Stimulated activated CD8-positive, alpha-beta memory T cell treated with anti-CD3 and anti-CD28 coated beads, Interleukin-4, amount 100 ng/mL, for 4 hours (primary cell): ENCODE results near the gene ZNF684.
A peak's percentile ranks its signal among the peaks of the same experiment; 100 is the strongest.
"Not testable (repeated sequence)": the region's sequence is repeated elsewhere in the genome, so short reads cannot be mapped to it uniquely, and the experiment has no call there.

ENCODE experiments used
- DNase-seq, 2 donors: peaks; one replicate each; pipeline ENCODE4 v3.0.0-alpha.2; 2020; ENCODE audit warnings: low read depth in 2 of 2, low spot score in 1 of 2

ZNF684 gene

DNA sequence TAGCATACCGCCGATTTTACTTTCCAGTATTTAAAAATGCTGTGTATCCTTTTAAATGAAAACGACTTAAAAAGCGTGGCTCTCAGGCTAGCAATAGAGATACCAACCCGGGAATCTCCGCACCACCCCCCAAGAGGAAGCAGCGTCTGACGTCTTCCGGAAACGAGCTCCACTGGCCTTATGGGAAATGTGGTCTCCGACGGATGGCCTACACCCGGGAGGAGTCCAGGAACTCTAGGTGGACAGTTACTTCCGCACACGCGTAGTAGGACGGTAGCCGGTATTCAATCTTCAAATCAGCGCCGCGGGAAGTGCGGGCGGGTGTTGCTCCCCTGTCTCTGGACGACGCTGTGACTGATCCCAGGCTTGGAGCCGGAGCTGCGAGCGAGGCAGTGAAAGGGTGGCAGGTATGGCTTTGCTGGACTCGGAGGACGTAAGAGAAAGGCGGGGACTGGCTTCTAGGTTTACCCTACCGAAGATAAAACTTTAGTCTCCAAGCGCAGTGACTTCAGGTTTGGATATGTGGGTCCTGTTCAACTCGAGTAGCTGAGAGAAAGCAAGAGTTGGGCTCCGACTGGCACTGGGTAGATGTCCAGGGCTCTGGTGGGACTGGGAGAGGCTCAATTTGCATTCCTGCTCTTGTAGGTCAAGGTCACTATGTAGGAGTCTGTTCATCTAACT, at the start of gene ZNF684:
TSS of gene ZNF684 (plus strand) at position 257 of the 681 bp plus-strand sequence. CDS start 1,530 bp downstream, outside the sequence.
- peak; percentile 66 to 79 for DNase-seq

DNA sequence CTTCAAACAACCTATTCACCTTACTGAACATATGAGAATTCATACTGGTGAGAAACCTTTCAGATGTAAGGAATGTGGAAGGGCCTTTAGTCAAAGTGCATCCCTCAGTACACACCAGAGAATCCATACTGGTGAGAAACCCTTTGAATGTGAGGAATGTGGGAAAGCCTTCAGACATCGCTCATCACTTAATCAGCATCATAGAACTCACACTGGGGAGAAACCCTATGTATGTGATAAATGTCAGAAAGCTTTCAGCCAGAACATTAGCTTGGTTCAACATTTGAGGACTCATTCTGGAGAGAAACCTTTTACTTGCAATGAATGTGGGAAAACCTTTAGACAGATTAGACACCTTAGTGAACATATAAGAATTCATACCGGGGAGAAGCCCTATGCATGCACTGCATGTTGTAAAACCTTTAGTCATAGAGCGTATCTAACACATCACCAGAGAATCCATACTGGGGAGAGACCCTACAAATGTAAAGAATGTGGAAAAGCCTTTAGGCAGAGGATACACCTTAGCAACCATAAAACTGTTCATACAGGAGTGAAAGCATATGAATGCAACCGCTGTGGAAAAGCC, 36.0 kb upstream of the ZNF684 start:
- DNase-seq = no peak

- not testable (repeated sequence) for DNase-seq
Observed at GRCh38 chr1:40502651-40503050, 28.8 kb upstream of the ZNF684 start.

GRCh38 chr1:40507973-40508372, 23.5 kb upstream of the ZNF684 start:
- no peak for DNase-seq

DNA sequence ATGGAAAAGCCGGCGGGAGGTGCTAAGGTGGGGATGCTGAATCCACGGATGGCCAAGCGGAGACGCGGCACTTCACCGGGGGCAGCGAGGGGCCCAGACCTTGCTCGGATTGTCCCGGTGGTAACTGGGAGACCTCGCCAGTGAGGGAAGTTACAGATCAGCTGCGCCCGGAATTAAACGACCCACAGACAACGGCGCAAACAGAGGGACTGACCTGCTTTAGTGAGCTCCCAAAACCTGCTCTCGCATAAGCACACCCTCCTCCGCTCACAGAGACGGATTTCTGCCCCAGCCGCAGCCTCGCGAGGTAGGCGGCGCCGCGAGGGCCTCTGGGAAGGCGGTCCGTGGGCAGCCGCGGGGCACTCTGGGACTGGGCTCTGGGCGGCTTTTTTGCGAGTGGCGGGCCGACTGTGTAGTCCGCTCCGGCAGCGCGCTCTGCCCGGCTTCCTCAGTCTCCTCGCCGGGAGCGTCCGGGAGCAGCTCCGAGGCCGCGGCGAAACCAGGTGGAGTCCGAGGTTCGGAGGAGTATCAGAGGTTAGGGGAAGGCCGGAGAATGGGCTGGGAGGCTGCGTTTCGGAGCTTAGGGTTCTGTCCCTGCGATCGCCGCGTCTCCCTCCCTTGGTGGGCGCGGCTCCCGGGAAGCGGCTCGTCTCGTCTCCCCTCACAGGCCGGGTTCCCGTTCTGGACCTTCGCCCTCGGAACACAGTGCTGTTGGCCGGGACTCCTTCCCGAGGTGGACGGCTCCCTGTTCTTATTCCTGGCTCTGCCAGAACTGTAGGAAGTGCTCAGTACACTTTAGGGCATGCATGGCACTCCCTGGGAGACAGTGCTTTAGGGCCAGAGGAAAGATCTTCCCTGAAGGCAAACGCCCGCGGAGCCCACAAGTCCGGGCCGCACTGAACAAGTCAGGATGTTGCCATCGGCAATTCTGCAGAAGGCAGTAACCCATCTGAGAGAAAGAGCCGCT, 22.8 kb upstream of the ZNF684 start, which contains the start of gene EXO5:
TSS of gene EXO5 (plus strand) at position 393 of the 967 bp plus-strand sequence. CDS start 5,778 bp downstream, outside the sequence.
- peak; percentile 68 to 71 for DNase-seq

DNA sequence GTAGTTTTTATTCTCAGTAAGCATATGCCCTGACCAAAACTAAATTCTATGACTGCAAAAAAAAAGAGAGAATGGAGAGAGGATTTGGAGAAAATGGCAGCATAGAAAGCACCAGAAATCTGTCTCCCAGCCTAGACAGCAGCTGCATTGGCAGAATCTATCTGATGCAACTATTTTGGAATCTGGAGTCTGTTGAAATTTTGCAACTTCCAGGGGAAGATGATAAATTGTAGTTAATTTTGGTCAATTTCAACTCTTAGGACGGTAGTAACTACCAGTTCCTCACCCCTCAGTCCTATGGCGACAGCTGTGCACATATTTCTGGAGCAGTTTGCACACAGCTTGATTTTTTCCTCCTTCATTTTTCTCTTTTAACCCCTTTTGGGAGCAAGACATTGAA, 11.9 kb upstream of the ZNF684 start:
- DNase-seq = no peak

- no peak for DNase-seq
Observed at GRCh38 chr1:40530735-40531380, 579 bp upstream of the ZNF684 start.

- DNase-seq = no peak
Observed at GRCh38 chr1:40532062-40532389, 589 bp downstream of the ZNF684 start.

DNA sequence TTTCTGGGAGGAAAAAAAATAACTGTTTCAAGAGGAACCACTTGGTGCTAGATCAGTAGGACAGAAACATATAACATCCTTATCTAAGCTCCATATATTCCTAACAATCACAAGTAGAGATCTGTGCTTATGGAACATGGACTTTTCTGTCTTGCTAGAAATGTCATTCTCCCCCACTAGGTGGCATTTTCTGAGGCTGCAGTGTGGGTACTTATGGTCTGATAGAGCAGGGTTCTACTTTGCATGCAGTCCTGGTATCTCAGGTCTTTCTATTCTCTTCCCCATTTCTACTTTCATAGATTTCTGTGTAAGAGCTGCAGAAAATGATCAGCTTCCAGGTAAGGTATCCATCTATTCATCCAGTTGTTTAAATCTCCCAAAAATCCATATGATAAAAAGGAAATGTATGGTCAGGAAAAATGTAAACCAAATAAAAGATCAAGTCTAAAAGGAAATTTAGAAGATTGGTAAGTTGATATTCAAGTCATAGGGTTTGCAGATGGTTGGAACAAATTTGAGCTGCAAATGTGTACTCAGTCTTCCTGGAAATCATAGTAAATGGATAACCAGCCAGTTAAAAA, 1.5 kb downstream of the ZNF684 start:
- DNase-seq = no peak

DNA sequence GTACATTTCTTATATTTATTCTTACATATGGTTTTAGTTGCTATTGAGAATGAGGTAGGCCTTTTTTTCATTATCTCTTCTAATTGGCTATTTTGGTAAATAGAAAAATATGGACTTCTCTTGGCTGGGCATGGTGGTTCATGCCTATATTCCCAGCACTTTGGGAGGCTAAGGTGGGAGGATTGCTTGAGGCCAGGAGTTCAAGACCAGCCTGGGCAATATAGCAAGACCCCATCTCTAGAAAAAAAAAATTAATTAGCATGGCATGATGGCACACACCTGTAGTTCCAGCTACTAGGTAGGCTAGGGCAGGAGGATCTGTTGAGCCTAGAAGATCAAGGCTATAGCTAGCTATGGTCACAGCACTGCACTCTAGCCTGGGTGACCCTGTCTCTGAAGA, 3.2 kb downstream of the ZNF684 start:
- no peak for DNase-seq

DNA sequence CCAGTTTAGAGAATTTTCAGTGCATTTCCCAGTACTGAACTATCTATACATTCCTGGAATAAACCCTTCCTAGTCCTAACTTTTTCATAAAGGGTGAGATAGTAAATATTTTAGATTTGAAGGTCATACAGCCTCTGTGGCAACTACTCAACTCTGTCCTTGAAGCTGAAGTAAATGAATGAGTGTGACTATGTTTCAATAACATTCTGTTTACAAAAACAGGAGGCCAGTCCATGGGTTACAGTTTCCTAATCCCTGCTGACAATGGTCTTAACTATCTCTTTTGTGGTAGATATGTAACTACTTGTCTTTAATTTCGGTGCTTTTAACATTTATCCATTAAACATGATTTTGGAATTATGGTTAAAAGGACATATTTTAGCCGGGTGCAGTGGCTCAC, 4.3 kb downstream of the ZNF684 start:
- no peak for DNase-seq

GRCh38 chr1:40539338-40539737, 7.9 kb downstream of the ZNF684 start:
- DNase-seq = no peak

GRCh38 chr1:40546957-40547356, 15.5 kb downstream of the ZNF684 start:
- DNase-seq = no peak

- no peak for DNase-seq
Observed at GRCh38 chr1:40553017-40553416, 21.6 kb downstream of the ZNF684 start.

- not testable (repeated sequence) for DNase-seq
Observed at GRCh38 chr1:40554807-40555206, 23.4 kb downstream of the ZNF684 start.

- no peak for DNase-seq
Observed at GRCh38 chr1:40556121-40556520, 24.7 kb downstream of the ZNF684 start.

DNA sequence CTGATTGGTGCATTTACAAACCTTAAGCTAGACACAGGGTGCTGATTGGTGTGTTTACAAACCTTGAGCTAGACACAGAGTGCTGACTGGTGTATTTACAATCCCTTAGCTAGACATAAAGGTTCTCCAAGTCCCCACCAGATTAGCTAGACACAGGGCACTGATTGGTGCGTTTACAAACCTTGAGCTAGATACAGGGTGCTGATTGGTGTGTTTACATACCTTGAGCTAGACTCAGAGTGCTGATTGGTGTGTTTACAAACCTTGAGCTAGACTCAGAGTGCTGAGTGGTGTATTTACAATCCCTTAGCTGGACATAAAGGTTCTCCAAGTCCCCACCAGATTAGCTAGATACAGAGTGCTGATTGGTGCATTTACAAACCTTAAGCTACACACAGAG, 26.8 kb downstream of the ZNF684 start:
- not testable (repeated sequence) for DNase-seq

DNA sequence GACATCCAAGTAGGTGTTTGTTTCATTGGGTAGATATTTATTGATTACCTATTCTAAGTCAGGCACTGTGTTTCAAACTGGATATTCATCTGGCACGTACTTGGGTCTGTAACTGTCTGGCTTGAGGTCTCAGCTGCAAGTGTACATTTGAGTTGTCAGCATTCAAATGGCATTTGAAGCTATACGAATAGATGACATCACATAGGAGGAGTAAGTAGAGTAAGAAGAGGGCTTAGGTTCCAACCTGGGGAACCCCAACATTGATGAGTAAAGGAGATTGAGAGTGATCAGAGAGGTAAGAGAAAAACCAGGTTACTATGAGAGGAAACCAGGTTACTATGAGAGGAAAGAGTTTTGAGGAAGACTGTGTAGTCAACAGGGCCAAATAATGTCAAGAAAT, 30.7 kb downstream of the ZNF684 start:
- DNase-seq = no peak

DNA sequence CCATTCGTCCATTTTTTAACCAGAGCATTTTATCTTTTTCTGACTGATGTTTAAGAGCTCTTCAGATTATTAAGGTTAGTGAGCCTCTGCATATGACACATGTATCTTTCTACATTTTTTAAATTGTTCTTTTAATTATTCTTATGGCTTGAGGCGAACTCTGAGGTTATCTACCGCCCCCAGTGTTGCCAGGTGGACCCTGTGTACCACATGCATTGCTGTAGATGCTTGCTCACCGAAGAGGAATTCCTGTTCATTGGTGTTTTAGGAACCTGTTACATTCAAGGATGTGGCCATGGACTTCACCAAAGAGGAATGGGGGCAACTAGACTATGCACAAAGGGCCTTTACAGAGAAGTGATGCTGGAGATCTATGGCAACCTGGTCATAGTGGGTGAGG, 31.8 kb downstream of the ZNF684 start:
- no peak for DNase-seq

DNA sequence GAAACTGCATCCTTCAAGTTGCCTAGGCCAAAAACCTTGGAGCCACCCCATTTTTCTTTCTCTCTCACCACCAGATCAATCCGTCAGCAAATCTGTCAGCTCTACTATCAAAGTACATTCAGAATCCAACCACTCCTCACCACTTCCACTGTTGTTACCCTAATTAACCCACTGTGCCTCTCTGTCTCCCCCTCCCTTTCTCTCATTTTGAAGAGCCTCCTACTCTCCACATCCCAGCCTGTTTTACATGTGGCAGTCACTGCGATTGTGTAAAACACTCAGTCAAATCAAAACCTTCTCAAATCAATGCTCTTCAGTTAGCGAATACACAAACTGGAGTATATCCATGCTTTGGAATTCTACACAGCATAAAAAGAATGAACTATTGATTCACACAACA, 33.1 kb downstream of the ZNF684 start:
- no peak for DNase-seq

DNA sequence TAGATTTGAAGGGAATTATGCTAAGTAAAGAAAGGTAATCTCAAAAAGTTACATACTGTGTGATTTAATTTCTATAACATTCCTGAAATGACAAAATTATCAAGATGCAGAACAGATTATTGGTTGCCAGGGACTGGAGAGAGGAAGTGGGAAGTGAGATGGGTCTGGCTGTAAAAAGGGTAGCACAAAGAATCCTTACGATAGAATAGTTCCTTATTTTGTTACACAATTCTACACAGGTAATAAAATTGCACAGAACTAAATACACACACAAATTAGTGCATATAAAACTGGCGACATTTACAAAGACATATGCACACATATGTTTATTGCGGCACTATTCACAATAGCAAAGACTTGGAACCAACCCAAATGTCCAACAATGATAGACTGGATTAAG, 33.5 kb downstream of the ZNF684 start:
- no peak for DNase-seq
